ENCODE measurements around the gene GNB5. TPM values are rescaled to one million over a fixed set of nuclear protein-coding genes. Genes with fewer than 3 reads are reported as not detected.

GNB5 gene
- total and polyA plus RNA-seq, 2 of the 13 experiments (the other 11 are each of a cell fraction or from before 2014, with no cell fraction given): 13.7 to 14.4 TPM

GRCh38 chr15:52213206-52213605, 22.0 kb upstream of the GNB5 start:
- WGBS (ENCODE audit: low lambda C conversion rate): 84% methylated on average over 3 of the region's 3 CpGs
- no peak for FAIRE-seq

GRCh38 chr15:52208306-52208946, 17.2 kb upstream of the GNB5 start:
- H3K4me1 ChIP-seq (ENCODE audit: insufficient read depth, low read length): no peaks in the 10 kb centered on the region
- in situ Hi-C loops (cut with HindIII; ENCODE audit: extremely low pct_ligation_motif_present, low pct_unique_long_range_greater_than_20kb) (no loop called here), intact Hi-C loops (cut with micrococcal nuclease; ENCODE audit: unreplicated experiment) (loop anchor here (1.0 to 5.0 kb wide), 3 partner anchors 25 to 226 kb away; no protein-coding TSS in a partner anchor)
- FAIRE-seq (peak; percentile 83), ATAC-seq (peak; percentile 99), DNase-seq (ENCODE audit: low spot score) (peak; percentile 76)
- no peak overlapping the region for H3K4me3 ChIP-seq (replicated peaks in 1 of 3; ENCODE audit: insufficient read depth in 1 of 3, low read depth in 2 of 3, low read length in 3 of 3)
- 4% methylated on average over 2 of the region's 2 CpGs for WGBS (ENCODE audit: low lambda C conversion rate)
- no peak overlapping the region for H3K9ac ChIP-seq (ENCODE audit: insufficient read depth, low read depth, low read length)
- no TSS peak for BruUV-seq (replicated peaks)
- H3K36me3 ChIP-seq (replicated peaks in 1 of 2; ENCODE audit: control insufficient read depth in 1 of 2, insufficient read depth in 2 of 2, low read length in 2 of 2): peaks cover 29 to 78% of the 10 kb centered on the region in 2 experiments
- CTCF ChIA-PET (ENCODE audit: low intra/inter-chr PET ratio, low total read pairs): interaction anchor here (1.1 to 1.8 kb wide), 3 partner anchors 25 to 69 kb away, joined by 3 to 10 read pairs (median 4); no protein-coding TSS in a partner anchor
- POLR2A ChIA-PET: no interaction called here
- H3K27ac ChIP-seq (ENCODE audit: extremely low read length, insufficient read depth, low read length): no peak overlapping the region
- no peaks in the 10 kb centered on the region for H3K27me3 ChIP-seq (ENCODE audit: control insufficient read depth in 1 of 2, insufficient read depth in 2 of 2, low read length in 2 of 2)
- no peaks in the 10 kb centered on the region for H3K79me2 ChIP-seq (ENCODE audit: insufficient read depth, low read length)
- no peaks in the 10 kb centered on the region for H3K9me3 ChIP-seq (ENCODE audit: low read length)
- no peak overlapping the region for H2AFZ ChIP-seq (ENCODE audit: low read length)
- H3K4me2 ChIP-seq (ENCODE audit: low read depth, low read length): no peak overlapping the region
- H4K20me1 ChIP-seq (ENCODE audit: insufficient read depth, low read length): no peaks in the 10 kb centered on the region

More at GRCh38 chr15:52213206-52213605, 22.0 kb upstream of the GNB5 start:
- no peak overlapping the region for H3K4me3 ChIP-seq (replicated peaks in 1 of 3; ENCODE audit: insufficient read depth in 1 of 3, low read depth in 2 of 3, low read length in 3 of 3)
- in situ Hi-C loops (cut with HindIII; ENCODE audit: extremely low pct_ligation_motif_present, low pct_unique_long_range_greater_than_20kb): no loop called here
- ChIA-PET POLR2A (no interaction called here), CTCF (ENCODE audit: low intra/inter-chr PET ratio, low total read pairs) (no interaction called here)
- H3K27ac ChIP-seq (ENCODE audit: extremely low read length, insufficient read depth, low read length): no peak overlapping the region
- no peak overlapping the region for H3K9ac ChIP-seq (ENCODE audit: insufficient read depth, low read depth, low read length)
- H4K20me1 ChIP-seq (ENCODE audit: insufficient read depth, low read length): no peaks in the 10 kb centered on the region
- no peaks in the 10 kb centered on the region for H3K27me3 ChIP-seq (ENCODE audit: control insufficient read depth in 1 of 2, insufficient read depth in 2 of 2, low read length in 2 of 2)
- no peaks in the 10 kb centered on the region for H3K4me1 ChIP-seq (ENCODE audit: insufficient read depth, low read length)
- no peak overlapping the region for H3K4me2 ChIP-seq (ENCODE audit: low read depth, low read length)
- intact Hi-C loops (cut with micrococcal nuclease; ENCODE audit: unreplicated experiment): no loop called here
- H3K79me2 ChIP-seq (ENCODE audit: insufficient read depth, low read length): no peaks in the 10 kb centered on the region
- no TSS peak for BruUV-seq (replicated peaks)
- no peaks in the 10 kb centered on the region for H3K9me3 ChIP-seq (ENCODE audit: low read length)
- no peak for DNase-seq (ENCODE audit: low spot score)
- peaks cover 29 to 76% of the 10 kb centered on the region in 2 experiments for H3K36me3 ChIP-seq (replicated peaks in 1 of 2; ENCODE audit: control insufficient read depth in 1 of 2, insufficient read depth in 2 of 2, low read length in 2 of 2)
- no peak for ATAC-seq
- TF ChIP-seq ZNF468 (CRISPR knock-in tag; IDR thresholded peaks at IDR 0.05) (no peak), GATAD2A (CRISPR knock-in tag; IDR thresholded peaks at IDR 0.05) (no peak), ZNF121 (CRISPR knock-in tag; IDR thresholded peaks at IDR 0.05) (no peak), TCF12 (IDR thresholded peaks at IDR 0.05) (no peak), TCF12 (CRISPR knock-in tag; IDR thresholded peaks at IDR 0.05) (no peak), KAT7 (CRISPR knock-in tag; IDR thresholded peaks at IDR 0.05; ENCODE audit: borderline replicate concordance) (no peak)
- TF ChIP-seq, protein P1, sequence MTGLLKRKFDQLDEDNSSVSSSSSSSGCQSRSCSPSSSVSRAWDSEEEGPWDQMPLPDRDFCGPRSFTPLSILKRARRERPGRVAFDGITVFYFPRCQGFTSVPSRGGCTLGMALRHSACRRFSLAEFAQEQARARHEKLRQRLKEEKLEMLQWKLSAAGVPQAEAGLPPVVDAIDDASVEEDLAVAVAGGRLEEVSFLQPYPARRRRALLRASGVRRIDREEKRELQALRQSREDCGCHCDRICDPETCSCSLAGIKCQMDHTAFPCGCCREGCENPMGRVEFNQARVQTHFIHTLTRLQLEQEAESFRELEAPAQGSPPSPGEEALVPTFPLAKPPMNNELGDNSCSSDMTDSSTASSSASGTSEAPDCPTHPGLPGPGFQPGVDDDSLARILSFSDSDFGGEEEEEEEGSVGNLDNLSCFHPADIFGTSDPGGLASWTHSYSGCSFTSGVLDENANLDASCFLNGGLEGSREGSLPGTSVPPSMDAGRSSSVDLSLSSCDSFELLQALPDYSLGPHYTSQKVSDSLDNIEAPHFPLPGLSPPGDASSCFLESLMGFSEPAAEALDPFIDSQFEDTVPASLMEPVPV (CRISPR knock-in tag; IDR thresholded peaks at IDR 0.05): no peak
- TF ChIP-seq, protein P2, sequence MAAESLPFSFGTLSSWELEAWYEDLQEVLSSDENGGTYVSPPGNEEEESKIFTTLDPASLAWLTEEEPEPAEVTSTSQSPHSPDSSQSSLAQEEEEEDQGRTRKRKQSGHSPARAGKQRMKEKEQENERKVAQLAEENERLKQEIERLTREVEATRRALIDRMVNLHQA (CRISPR knock-in tag; IDR thresholded peaks at IDR 0.05): no peak
- no peak overlapping the region for H2AFZ ChIP-seq (ENCODE audit: low read length)

All from HepG2 (cell line).